K562 (cell line): ENCODE results near the gene OR2T10. TPM values are rescaled to one million over a fixed set of nuclear protein-coding genes. Genes with fewer than 3 reads are reported as not detected.

Source experiments
- ATAC-seq: fragments of 200-7000 bp; cut with Tn5 transposase; 3 replicates; pipeline ENCODE4 v1.9.1; 2020; ENCODE audit warnings: moderate library complexity
- BruUV-seq: library from RNA; stranded (reverse); fragments of 400-500 nt; replicated peaks from 2 replicates; lab custom pipeline; 2021; lab: Mats Ljungman, UMichigan
- CTCF ChIA-PET: fragments of 300-600 bp; formaldehyde crosslinking; extraction: SDS; loops from one replicate; lab custom pipeline; 2021; ENCODE audit warnings: low intra/inter-chr PET ratio; lab: Yijun Ruan, JAX
- POLR2A ChIA-PET: fragments of 300-600, 350-650 bp; sonication (Branson Sonifier 250); formaldehyde crosslinking; extraction: SDS; loops from one replicate; lab custom pipeline; 2021; ENCODE audit warnings: antibody characterized with exemption, inconsistent platforms; lab: Yijun Ruan, JAX
- DNase-seq, 4 experiments: peaks; one replicate each; pipeline versions ENCODE4 v3.0.0 to v3.0.0-alpha.2; 2011 to 2018; ENCODE audit warnings: low spot score in 3 of 4, mixed read lengths in 3 of 4; ENCODE audit errors: extremely low read depth in 1 of 4
- FAIRE-seq: peaks from 2 replicates; lab custom pipeline; 2011; peaks lifted over from hg19 to GRCh38; lab: Jason Lieb, UNC
- H2AFZ ChIP-seq: 2 replicates; pipeline ENCODE4 v1.6.0; 2011; ENCODE audit warnings: low read depth, low read length, control low read depth, inconsistent platforms
- H3K27ac ChIP-seq: fragments of 200-600 bp; 3 replicates; pipeline ENCODE4 v1.8.0; 2011; ENCODE audit warnings: low read depth, mild to moderate bottlenecking, control low read depth, inconsistent platforms, low read length, moderate library complexity, mixed read lengths; ENCODE audit errors: extremely low read depth
- H3K27me3 ChIP-seq, 2 experiments: fragments of 300-600 bp in 1 of 2; 2 replicates in 1 of 2; 3 replicates in 1 of 2; pipeline versions ENCODE4 v1.6.0 to v1.8.0; 2011; ENCODE audit warnings: inconsistent platforms in 2 of 2, low read length in 2 of 2, mild to moderate bottlenecking in 1 of 2, mixed read lengths in 1 of 2, moderate library complexity in 1 of 2; ENCODE audit not compliant: control insufficient read depth in 2 of 2, insufficient read depth in 2 of 2
- H3K36me3 ChIP-seq: fragments of 300-600 bp; 3 replicates; pipeline ENCODE4 v1.8.0; 2011; ENCODE audit warnings: mild to moderate bottlenecking, low read length, inconsistent platforms; ENCODE audit not compliant: control insufficient read depth, insufficient read depth
- H3K4me1 ChIP-seq, 2 experiments: fragments of 200-600 bp in 1 of 2; replicated peaks in 1 of 2; 2 replicates in 1 of 2; 3 replicates in 1 of 2; pipeline versions ENCODE4 v1.5.1 to v1.8.0; 2011; ENCODE audit warnings: inconsistent platforms in 2 of 2, low read length in 2 of 2, mild to moderate bottlenecking in 1 of 2, mixed read lengths in 1 of 2, moderate library complexity in 1 of 2; ENCODE audit not compliant: control insufficient read depth in 2 of 2, insufficient read depth in 2 of 2
- H3K4me2 ChIP-seq: 2 replicates; pipeline ENCODE4 v1.6.1; 2011; ENCODE audit warnings: low read length, control low read depth, inconsistent platforms, mixed read lengths; ENCODE audit not compliant: insufficient read depth
- H3K4me3 ChIP-seq: fragments of 200-600 bp; sonication (generic), shearing (Covaris generic); 2 replicates; pipeline ENCODE4 v1.5.1; 2016; ENCODE audit warnings: control low read depth, inconsistent platforms
- H3K79me2 ChIP-seq: fragments of 200-600 bp; 3 replicates; pipeline ENCODE4 v1.8.0; 2011; ENCODE audit warnings: low read length, inconsistent platforms; ENCODE audit not compliant: control insufficient read depth, insufficient read depth
- H3K9ac ChIP-seq, 2 experiments: 2 replicates each; pipeline versions ENCODE4 v1.6.0 to v1.6.1; 2011; ENCODE audit warnings: low read depth in 2 of 2, low read length in 2 of 2, control low read depth in 1 of 2, inconsistent platforms in 1 of 2, mild to moderate bottlenecking in 1 of 2, mixed read lengths in 1 of 2; ENCODE audit not compliant: insufficient read depth in 1 of 2
- H3K9me1 ChIP-seq: one replicate; pipeline ENCODE4 v1.6.0; 2011; ENCODE audit warnings: inconsistent platforms, mild to moderate bottlenecking, low read length, moderate library complexity; ENCODE audit not compliant: control insufficient read depth, insufficient read depth
- H3K9me3 ChIP-seq: replicated peaks from 2 replicates; pipeline ENCODE4 v1.5.1; 2011; ENCODE audit warnings: low read depth, low read length, inconsistent platforms; ENCODE audit not compliant: control insufficient read depth, insufficient read depth
- H4K20me1 ChIP-seq: replicated peaks from 2 replicates; pipeline ENCODE4 v1.6.1; 2011; ENCODE audit warnings: low read length, inconsistent platforms, mixed read lengths; ENCODE audit not compliant: control insufficient read depth, insufficient read depth
- CBX2 ChIP-seq: fragments of 200-600 bp; sonication (generic); IDR thresholded peaks from one replicate; pipeline ENCODE4 v1.6.1; 2012; ENCODE audit warnings: mild to moderate bottlenecking, low read length, inconsistent platforms; ENCODE audit not compliant: insufficient read depth, poor library complexity, severe bottlenecking
- DLX4 ChIP-seq: fragments of 250-450 bp; sonication (Bioruptor Pico); IDR thresholded peaks from 2 replicates; pipeline ENCODE4 v1.6.1; 2021; ENCODE audit warnings: mild to moderate bottlenecking
- FUS ChIP-seq: fragments of 200-400 bp; formaldehyde crosslinking; optimal IDR thresholded peaks from 2 replicates; pipeline ENCODE3; 2017; ENCODE audit warnings: low read depth, low read length
- PRDM10 ChIP-seq: fragments of 450-650 bp; IDR thresholded peaks from 2 replicates; pipeline ENCODE4 v1.6.1; 2018; ENCODE audit not compliant: partially characterized antibody
- SMC3 ChIP-seq: conservative IDR thresholded peaks from 2 replicates; pipeline ENCODE4 v1.6.1; 2011; ENCODE audit warnings: low read depth, low read length, improper control_type of control experiment; ENCODE audit not compliant: insufficient read depth
- TARDBP ChIP-seq: fragments of 450-650 bp; IDR thresholded peaks from 2 replicates; pipeline ENCODE4 v1.6.1; 2016
- ZBTB33 ChIP-seq: sonication (generic); formaldehyde crosslinking; IDR thresholded peaks from 2 replicates; pipeline ENCODE4 v1.8.1; 2023; ENCODE audit warnings: mild to moderate bottlenecking, missing genetic modification reagents
- ZNF239 ChIP-seq: fragments of 250-450 bp; sonication (Bioruptor Pico); IDR thresholded peaks from 2 replicates; pipeline ENCODE4 v1.4.0; 2020; ENCODE audit warnings: mild to moderate bottlenecking
- ZNF445 ChIP-seq: fragments of 250-450 bp; sonication (Bioruptor Pico); IDR thresholded peaks from 2 replicates; pipeline ENCODE4 v1.4.0; 2020; ENCODE audit warnings: low read depth, mild to moderate bottlenecking, moderate library complexity
- WGBS: fragments of 100-300 bp; shearing (Covaris generic); methylation state at CpG from one replicate; pipeline ENCODE4 v1.1.6; 2016; ENCODE audit warnings: low coverage, mixed read lengths; ENCODE audit not compliant: insufficient coverage; ENCODE audit errors: missing lambda C conversion rate; 5-methylcytosine and 5-hydroxymethylcytosine counted together
- in situ Hi-C: fragments of 300-500 bp; cut with MboI; formaldehyde crosslinking; loops from 4 replicates; pipeline ENCODE4 v1.15.0; 2018; ENCODE audit warnings: inconsistent platforms, mixed read lengths
- intact Hi-C: fragments of 100-400 bp; cut with micrococcal nuclease; formaldehyde crosslinking; loops from 2 replicates; pipeline ENCODE4 v1.14.2; 2022
- polyA plus RNA-seq, 8 experiments: library from polyadenylated mRNA; depleted of rRNA in 4 of 8; stranded (reverse) in 5 of 8; unstranded in 3 of 8; fragments of >200 nt; fragmentation: Nextera tagmentation in 2 of 8; fragmentation: Illumina TruSeq in 1 of 8; extraction: Ambion mirVana in 2 of 8; extraction: Trizol in 1 of 8; gene quantifications; 2 replicates each; pipeline versions ENCODE4 v1.2.1 to v1.2.3, GENCODE V29; 2011 to 2014; ENCODE audit warnings: inconsistent platforms in 1 of 8, missing spikeins in 1 of 8
- total RNA-seq, 7 experiments: library from RNA; depleted of rRNA in 6 of 7; stranded (reverse); fragments of >200 nt in 6 of 7; fragmentation: Illumina TruSeq in 2 of 7; extraction: Trizol in 2 of 7; gene quantifications; 2 replicates each; pipeline versions ENCODE4 v1.2.1 to v1.2.3, GENCODE V29; 2011 to 2021; ENCODE audit warnings: low replicate concordance in 1 of 7
- TF ChIP-seq, protein P1 (sequence below): sonication (generic); formaldehyde crosslinking; IDR thresholded peaks from 2 replicates; pipeline ENCODE4 v1.8.1; 2022; ENCODE audit warnings: missing genetic modification reagents
- TF ChIP-seq, protein P2 (sequence below): fragments of 250-450 bp; sonication (Bioruptor Pico); IDR thresholded peaks from 2 replicates; pipeline ENCODE4 v1.4.0; 2020; ENCODE audit warnings: mild to moderate bottlenecking, moderate library complexity

The OR2T10 gene
- total and polyA plus RNA-seq, 9 of the 15 experiments (the other 6 are each of a cell fraction or from before 2014, with no cell fraction given), result not detected

GRCh38 chr1:248618119-248618518, 20.6 kb upstream of the OR2T10 start:
- intact Hi-C loops, result no loop called here
- H3K79me2 ChIP-seq, result no peaks in the 10 kb centered on the region
- H3K4me1 ChIP-seq, result no peaks in the 10 kb centered on the region
- POLR2A ChIA-PET, result no interaction called here
- FAIRE-seq (no peak), DNase-seq (no peak), ATAC-seq (no peak)
- H3K36me3 ChIP-seq, result no peaks in the 10 kb centered on the region
- no peak overlapping the region for H2AFZ ChIP-seq
- no peak overlapping the region for H3K9ac ChIP-seq
- WGBS, result 0% methylated on average over 1 of the region's 7 CpGs
- in situ Hi-C loops, result no loop called here
- H3K27me3 ChIP-seq, result no peaks in the 10 kb centered on the region
- H3K4me3 ChIP-seq, result no peak overlapping the region
- H3K9me1 ChIP-seq, result no peaks in the 10 kb centered on the region
- no peak overlapping the region for H3K27ac ChIP-seq
- CTCF ChIA-PET, result interaction anchor here (0.7 kb wide), 1 partner anchor 189 kb away, joined by 5 read pairs; no protein-coding TSS in a partner anchor
- H3K9me3 ChIP-seq, result no peaks in the 10 kb centered on the region
- no peak overlapping the region for H3K4me2 ChIP-seq
- BruUV-seq, result no TSS peak
- no peaks in the 10 kb centered on the region for H4K20me1 ChIP-seq
- TF ChIP-seq ZNF445 (CRISPR knock-in tag) (no peak), DLX4 (CRISPR knock-in tag) (no peak), ZBTB33 (no peak), TARDBP (no peak), PRDM10 (no peak), CBX2 (no peak), SMC3 (no peak), ZNF239 (CRISPR knock-in tag) (no peak), FUS (no peak)
- TF ChIP-seq, protein P1, sequence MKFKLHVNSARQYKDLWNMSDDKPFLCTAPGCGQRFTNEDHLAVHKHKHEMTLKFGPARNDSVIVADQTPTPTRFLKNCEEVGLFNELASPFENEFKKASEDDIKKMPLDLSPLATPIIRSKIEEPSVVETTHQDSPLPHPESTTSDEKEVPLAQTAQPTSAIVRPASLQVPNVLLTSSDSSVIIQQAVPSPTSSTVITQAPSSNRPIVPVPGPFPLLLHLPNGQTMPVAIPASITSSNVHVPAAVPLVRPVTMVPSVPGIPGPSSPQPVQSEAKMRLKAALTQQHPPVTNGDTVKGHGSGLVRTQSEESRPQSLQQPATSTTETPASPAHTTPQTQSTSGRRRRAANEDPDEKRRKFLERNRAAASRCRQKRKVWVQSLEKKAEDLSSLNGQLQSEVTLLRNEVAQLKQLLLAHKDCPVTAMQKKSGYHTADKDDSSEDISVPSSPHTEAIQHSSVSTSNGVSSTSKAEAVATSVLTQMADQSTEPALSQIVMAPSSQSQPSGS (CRISPR knock-in tag), result no peak
- TF ChIP-seq, protein P2, sequence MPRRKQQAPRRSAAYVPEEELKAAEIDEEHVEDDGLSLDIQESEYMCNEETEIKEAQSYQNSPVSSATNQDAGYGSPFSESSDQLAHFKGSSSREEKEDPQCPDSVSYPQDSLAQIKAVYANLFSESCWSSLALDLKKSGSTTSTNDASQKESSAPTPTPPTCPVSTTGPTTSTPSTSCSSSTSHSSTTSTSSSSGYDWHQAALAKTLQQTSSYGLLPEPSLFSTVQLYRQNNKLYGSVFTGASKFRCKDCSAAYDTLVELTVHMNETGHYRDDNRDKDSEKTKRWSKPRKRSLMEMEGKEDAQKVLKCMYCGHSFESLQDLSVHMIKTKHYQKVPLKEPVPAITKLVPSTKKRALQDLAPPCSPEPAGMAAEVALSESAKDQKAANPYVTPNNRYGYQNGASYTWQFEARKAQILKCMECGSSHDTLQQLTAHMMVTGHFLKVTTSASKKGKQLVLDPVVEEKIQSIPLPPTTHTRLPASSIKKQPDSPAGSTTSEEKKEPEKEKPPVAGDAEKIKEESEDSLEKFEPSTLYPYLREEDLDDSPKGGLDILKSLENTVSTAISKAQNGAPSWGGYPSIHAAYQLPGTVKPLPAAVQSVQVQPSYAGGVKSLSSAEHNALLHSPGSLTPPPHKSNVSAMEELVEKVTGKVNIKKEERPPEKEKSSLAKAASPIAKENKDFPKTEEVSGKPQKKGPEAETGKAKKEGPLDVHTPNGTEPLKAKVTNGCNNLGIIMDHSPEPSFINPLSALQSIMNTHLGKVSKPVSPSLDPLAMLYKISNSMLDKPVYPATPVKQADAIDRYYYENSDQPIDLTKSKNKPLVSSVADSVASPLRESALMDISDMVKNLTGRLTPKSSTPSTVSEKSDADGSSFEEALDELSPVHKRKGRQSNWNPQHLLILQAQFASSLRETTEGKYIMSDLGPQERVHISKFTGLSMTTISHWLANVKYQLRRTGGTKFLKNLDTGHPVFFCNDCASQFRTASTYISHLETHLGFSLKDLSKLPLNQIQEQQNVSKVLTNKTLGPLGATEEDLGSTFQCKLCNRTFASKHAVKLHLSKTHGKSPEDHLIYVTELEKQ (CRISPR knock-in tag), result no peak
